GM18502 (cell line): ENCODE results near the gene CCDC43.
"Not testable (repeated sequence)": the region's sequence is repeated elsewhere in the genome, so short reads cannot be mapped to it uniquely, and the experiment has no call there.

ENCODE experiments used
- ATAC-seq: cut with Tn5 transposase; IDR thresholded peaks from one replicate; pipeline ENCODE4 v1.9.1; 2021; ENCODE audit warnings: mild to moderate bottlenecking; ENCODE audit not compliant: unreplicated experiment, poor library complexity

CCDC43 gene

GRCh38 chr17:44673893-44674292 is 15.7 kb downstream of the CCDC43 start:
- ATAC-seq, result no peak

GRCh38 chr17:44672479-44673093 is 17.0 kb downstream of the CCDC43 start:
- no peak for ATAC-seq

- no peak for ATAC-seq
These were observed 23.6 kb downstream of the CCDC43 start for GRCh38 chr17:44666006-44666405.

GRCh38 chr17:44664867-44665266 is 24.7 kb downstream of the CCDC43 start:
- no peak for ATAC-seq

GRCh38 chr17:44663095-44663494 is 26.5 kb downstream of the CCDC43 start:
- no peak for ATAC-seq

GRCh38 chr17:44661835-44662234 is 27.7 kb downstream of the CCDC43 start:
- no peak for ATAC-seq

GRCh38 chr17:44655983-44656710 is 33.4 kb downstream of the CCDC43 start, which contains the start of gene MEIOC:
MEIOC (plus strand) TSS chr17:44656468; CDS start chr17:44656614, 146 bp downstream.
- ATAC-seq, result no peak

GRCh38 chr17:44653954-44654353 is 35.6 kb downstream of the CCDC43 start:
- no peak for ATAC-seq

GRCh38 chr17:44653384-44653783 is 36.2 kb downstream of the CCDC43 start:
- ATAC-seq, result no peak

- no peak for ATAC-seq
These were observed 36.8 kb downstream of the CCDC43 start for GRCh38 chr17:44652727-44653126.

GRCh38 chr17:44651228-44651627 is 38.3 kb downstream of the CCDC43 start:
- no peak for ATAC-seq

GRCh38 chr17:44648963-44649362 is 40.6 kb downstream of the CCDC43 start:
- ATAC-seq, result no peak

GRCh38 chr17:44647736-44648135 is 41.8 kb downstream of the CCDC43 start:
- no peak for ATAC-seq

- no peak for ATAC-seq
These were observed 43.3 kb downstream of the CCDC43 start for GRCh38 chr17:44646280-44646679.

GRCh38 chr17:44645341-44645740 is 44.2 kb downstream of the CCDC43 start:
- ATAC-seq, result no peak

GRCh38 chr17:44642834-44643233 is 46.7 kb downstream of the CCDC43 start:
- ATAC-seq, result no peak

- no peak for ATAC-seq
These were observed 52.5 kb downstream of the CCDC43 start for GRCh38 chr17:44637066-44637465.

- ATAC-seq, result no peak
These were observed 53.0 kb downstream of the CCDC43 start for GRCh38 chr17:44636562-44636961.

- ATAC-seq, result not testable (repeated sequence)
These were observed 55.2 kb downstream of the CCDC43 start for GRCh38 chr17:44634401-44634800.

- ATAC-seq, result no peak
These were observed 55.6 kb downstream of the CCDC43 start for GRCh38 chr17:44633998-44634397.

GRCh38 chr17:44630703-44631102 is 58.9 kb downstream of the CCDC43 start:
- no peak for ATAC-seq

- no peak for ATAC-seq
These were observed 60.3 kb downstream of the CCDC43 start for GRCh38 chr17:44629314-44629713.
